ES-I3 (cell line): ENCODE measurements around the gene TSNAX.

ENCODE experiments used
- H3K36me3 ChIP-seq: 2 replicates; pipeline ENCODE4 v1.6.1; 2013; ENCODE audit warnings: mild to moderate bottlenecking, low read length, control low read depth, moderate library complexity; ENCODE audit not compliant: insufficient read depth
- H3K4me1 ChIP-seq: 2 replicates; pipeline ENCODE4 v1.6.1; 2013; ENCODE audit warnings: mild to moderate bottlenecking, control low read depth, low read length; ENCODE audit not compliant: insufficient read depth
- H3K9ac ChIP-seq: 2 replicates; pipeline ENCODE4 v1.6.1; 2013; ENCODE audit warnings: low read depth, mild to moderate bottlenecking, low read length, moderate library complexity
- H3K9me3 ChIP-seq: 2 replicates; pipeline ENCODE4 v1.6.1; 2013; ENCODE audit warnings: mild to moderate bottlenecking, low read length, moderate library complexity; ENCODE audit not compliant: control insufficient read depth, insufficient read depth

TSNAX gene

GRCh38 chr1:231507476-231508355, 20.8 kb upstream of the TSNAX start:
- Histone ChIP-seq H3K36me3 (no peaks in the 10 kb centered on the region), H3K4me1 (peaks cover 6% of the 10 kb centered on the region; the same call in 1 of the 2 replicates), H3K9ac (no peak overlapping the region), H3K9me3 (no peaks in the 10 kb centered on the region)

GRCh38 chr1:231508497-231508896, 20.0 kb upstream of the TSNAX start:
- no peak overlapping the region for H3K9ac ChIP-seq
- peaks cover 6% of the 10 kb centered on the region; the same call in 1 of the 2 replicates for H3K4me1 ChIP-seq
- no peaks in the 10 kb centered on the region for H3K36me3 ChIP-seq
- H3K9me3 ChIP-seq, result no peaks in the 10 kb centered on the region

GRCh38 chr1:231508941-231509340, 19.5 kb upstream of the TSNAX start:
- H3K9me3 ChIP-seq, result no peaks in the 10 kb centered on the region
- no peak overlapping the region for H3K9ac ChIP-seq
- no peaks in the 10 kb centered on the region for H3K36me3 ChIP-seq
- peaks cover 6% of the 10 kb centered on the region; the same call in 1 of the 2 replicates for H3K4me1 ChIP-seq

GRCh38 chr1:231512147-231512698, 16.2 kb upstream of the TSNAX start:
- peaks cover 6% of the 10 kb centered on the region; the same call in 1 of the 2 replicates for H3K4me1 ChIP-seq
- H3K36me3 ChIP-seq, result no peaks in the 10 kb centered on the region
- H3K9ac ChIP-seq, result no peak overlapping the region
- no peaks in the 10 kb centered on the region for H3K9me3 ChIP-seq

GRCh38 chr1:231515748-231516147, 12.7 kb upstream of the TSNAX start:
- H3K9me3 ChIP-seq, result no peaks in the 10 kb centered on the region
- H3K4me1 ChIP-seq, result no peaks in the 10 kb centered on the region
- no peaks in the 10 kb centered on the region for H3K36me3 ChIP-seq
- H3K9ac ChIP-seq, result no peak overlapping the region

GRCh38 chr1:231517076-231517475, 11.4 kb upstream of the TSNAX start:
- H3K9ac ChIP-seq, result no peak overlapping the region
- H3K36me3 ChIP-seq, result no peaks in the 10 kb centered on the region
- H3K4me1 ChIP-seq, result no peaks in the 10 kb centered on the region
- H3K9me3 ChIP-seq, result no peaks in the 10 kb centered on the region

- H3K9me3 ChIP-seq, result no peaks in the 10 kb centered on the region
- H3K36me3 ChIP-seq, result no peaks in the 10 kb centered on the region
- no peak overlapping the region for H3K9ac ChIP-seq
- no peaks in the 10 kb centered on the region for H3K4me1 ChIP-seq
Observed at GRCh38 chr1:231518485-231519034, 9.9 kb upstream of the TSNAX start.

GRCh38 chr1:231519166-231519565, 9.3 kb upstream of the TSNAX start:
- Histone ChIP-seq H3K9ac (no peak overlapping the region), H3K9me3 (no peaks in the 10 kb centered on the region), H3K4me1 (no peaks in the 10 kb centered on the region), H3K36me3 (no peaks in the 10 kb centered on the region)

GRCh38 chr1:231522038-231522437, 6.4 kb upstream of the TSNAX start:
- no peaks in the 10 kb centered on the region for H3K9me3 ChIP-seq
- H3K4me1 ChIP-seq, result peaks cover 9% of the 10 kb centered on the region; the same call in 1 of the 2 replicates
- H3K9ac ChIP-seq, result no peak overlapping the region
- H3K36me3 ChIP-seq, result no peaks in the 10 kb centered on the region

- H3K36me3 ChIP-seq, result no peaks in the 10 kb centered on the region
- no peaks in the 10 kb centered on the region for H3K9me3 ChIP-seq
- peaks cover 9% of the 10 kb centered on the region; the same call in 1 of the 2 replicates for H3K4me1 ChIP-seq
- no peak overlapping the region for H3K9ac ChIP-seq
Observed at GRCh38 chr1:231522931-231523642, 5.4 kb upstream of the TSNAX start.

GRCh38 chr1:231523816-231524215, 4.7 kb upstream of the TSNAX start:
- Histone ChIP-seq H3K9me3 (no peaks in the 10 kb centered on the region), H3K9ac (no peak overlapping the region), H3K4me1 (peaks cover 9% of the 10 kb centered on the region; the same call in 1 of the 2 replicates), H3K36me3 (no peaks in the 10 kb centered on the region)

GRCh38 chr1:231526536-231526935, 1.9 kb upstream of the TSNAX start:
- H3K36me3 ChIP-seq, result 0 out of 2 replicates have a peak, but pooled peaks cover 5% of the 10 kb centered on the region
- H3K9ac ChIP-seq, result no peak overlapping the region
- H3K9me3 ChIP-seq, result no peaks in the 10 kb centered on the region
- H3K4me1 ChIP-seq, result peaks cover 18% of the 10 kb centered on the region; the same call in 1 of the 2 replicates

- Histone ChIP-seq H3K36me3 (0 out of 2 replicates have a peak, but pooled peaks cover 5% of the 10 kb centered on the region), H3K9ac (peak overlapping the region; percentile 87), H3K4me1 (peaks cover 18% of the 10 kb centered on the region; the same call in 1 of the 2 replicates), H3K9me3 (no peaks in the 10 kb centered on the region)
Observed at GRCh38 chr1:231527586-231528171, 790 bp upstream of the TSNAX start.

GRCh38 chr1:231533240-231533639, 4.8 kb downstream of the TSNAX start:
- H3K9ac ChIP-seq, result no peak overlapping the region
- H3K36me3 ChIP-seq, result 0 out of 2 replicates have a peak, but pooled peaks cover 5% of the 10 kb centered on the region
- H3K9me3 ChIP-seq, result no peaks in the 10 kb centered on the region
- H3K4me1 ChIP-seq, result peaks cover 9% of the 10 kb centered on the region; the same call in 1 of the 2 replicates
